ENCODE data around the gene EHMT2. TPM values are rescaled to one million over a fixed set of nuclear protein-coding genes. Genes with fewer than 3 reads are reported as not detected.

Gene EHMT2
- total and polyA plus RNA-seq, 2 of the 13 experiments (the other 11 are each of a cell fraction or from before 2014, with no cell fraction given) = 55.2 to 69.2 TPM

GRCh38 chr6:31878726-31879125 lies 18.8 kb downstream of the EHMT2 start, which contains the start of gene SLC44A4:
Gene SLC44A4, minus strand, starts transcription at chr6:31878997. Its CDS starts 17 bp downstream, at chr6:31878980.
- Histone ChIP-seq H3K9ac (ENCODE audit: insufficient read depth, low read depth, low read length) (peak within 1 kb of the TSS; percentile 65), H4K20me1 (ENCODE audit: insufficient read depth, low read length) (no peaks in the 10 kb centered on the region), H3K36me3 (replicated peaks in 1 of 2; ENCODE audit: control insufficient read depth in 1 of 2, insufficient read depth in 2 of 2, low read length in 2 of 2) (peaks cover 21 to 39% of the 10 kb centered on the region in 2 experiments), H3K4me1 (ENCODE audit: insufficient read depth, low read length) (peaks cover 41% of the 10 kb centered on the region), H3K79me2 (ENCODE audit: insufficient read depth, low read length) (no peaks in the 10 kb centered on the region), H3K9me3 (ENCODE audit: low read length) (no peaks in the 10 kb centered on the region), H3K27me3 (ENCODE audit: control insufficient read depth in 1 of 2, insufficient read depth in 2 of 2, low read length in 2 of 2) (no peaks in the 10 kb centered on the region), H2AFZ (ENCODE audit: low read length) (peak within 1 kb of the TSS; percentile 8), H3K27ac (ENCODE audit: extremely low read length, insufficient read depth, low read length) (no peak within 1 kb of the TSS), H3K4me3 (replicated peaks in 1 of 3; ENCODE audit: insufficient read depth in 1 of 3, low read depth in 2 of 3, low read length in 3 of 3) (peak within 1 kb of the TSS; percentile 42 to 72 (median 46)), H3K4me2 (ENCODE audit: low read depth, low read length) (peak within 1 kb of the TSS; percentile 92)
- no peak for FAIRE-seq
- DNase-seq (ENCODE audit: low spot score) = no peak
- intact Hi-C loops (cut with micrococcal nuclease; ENCODE audit: unreplicated experiment) (no loop called here), in situ Hi-C loops (cut with HindIII; ENCODE audit: extremely low pct_ligation_motif_present, low pct_unique_long_range_greater_than_20kb) (no loop called here)
- ChIA-PET POLR2A (interaction anchor here (1.1 to 7.2 kb wide), 2 partner anchors 11 to 14 kb away, joined by 3 to 103 read pairs; partner anchors contain the start of gene NEU1), CTCF (ENCODE audit: low intra/inter-chr PET ratio, low total read pairs) (no interaction called here)
- no TSS peak for BruUV-seq (replicated peaks)
- WGBS (ENCODE audit: low lambda C conversion rate) = 76% methylated on average over 18 of the region's 18 CpGs
- TF ChIP-seq ARNT2 (CRISPR knock-in tag; IDR thresholded peaks at IDR 0.05; ENCODE audit: low read depth) (no peak), ZNF660 (CRISPR knock-in tag; IDR thresholded peaks at IDR 0.05; ENCODE audit: borderline replicate concordance, low read depth) (no peak), NR3C1 (CRISPR knock-in tag; IDR thresholded peaks at IDR 0.05) (no peak), MYPOP (CRISPR knock-in tag; IDR thresholded peaks at IDR 0.05) (no peak), ZBED4 (CRISPR knock-in tag; IDR thresholded peaks at IDR 0.05; ENCODE audit: borderline replicate concordance) (no peak), ZNF7 (CRISPR knock-in tag; IDR thresholded peaks at IDR 0.05) (no peak), MXD1 (CRISPR knock-in tag; IDR thresholded peaks at IDR 0.05) (no peak), SNAI1 (CRISPR knock-in tag; IDR thresholded peaks at IDR 0.05; ENCODE audit: borderline replicate concordance) (no peak), HOXA7 (CRISPR knock-in tag; IDR thresholded peaks at IDR 0.05) (no peak)
- TF ChIP-seq, protein P1, sequence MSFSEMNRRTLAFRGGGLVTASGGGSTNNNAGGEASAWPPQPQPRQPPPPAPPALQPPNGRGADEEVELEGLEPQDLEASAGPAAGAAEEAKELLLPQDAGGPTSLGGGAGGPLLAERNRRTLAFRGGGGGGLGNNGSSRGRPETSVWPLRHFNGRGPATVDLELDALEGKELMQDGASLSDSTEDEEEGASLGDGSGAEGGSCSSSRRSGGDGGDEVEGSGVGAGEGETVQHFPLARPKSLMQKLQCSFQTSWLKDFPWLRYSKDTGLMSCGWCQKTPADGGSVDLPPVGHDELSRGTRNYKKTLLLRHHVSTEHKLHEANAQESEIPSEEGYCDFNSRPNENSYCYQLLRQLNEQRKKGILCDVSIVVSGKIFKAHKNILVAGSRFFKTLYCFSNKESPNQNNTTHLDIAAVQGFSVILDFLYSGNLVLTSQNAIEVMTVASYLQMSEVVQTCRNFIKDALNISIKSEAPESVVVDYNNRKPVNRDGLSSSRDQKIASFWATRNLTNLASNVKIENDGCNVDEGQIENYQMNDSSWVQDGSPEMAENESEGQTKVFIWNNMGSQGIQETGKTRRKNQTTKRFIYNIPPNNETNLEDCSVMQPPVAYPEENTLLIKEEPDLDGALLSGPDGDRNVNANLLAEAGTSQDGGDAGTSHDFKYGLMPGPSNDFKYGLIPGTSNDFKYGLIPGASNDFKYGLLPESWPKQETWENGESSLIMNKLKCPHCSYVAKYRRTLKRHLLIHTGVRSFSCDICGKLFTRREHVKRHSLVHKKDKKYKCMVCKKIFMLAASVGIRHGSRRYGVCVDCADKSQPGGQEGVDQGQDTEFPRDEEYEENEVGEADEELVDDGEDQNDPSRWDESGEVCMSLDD (CRISPR knock-in tag; IDR thresholded peaks at IDR 0.05; ENCODE audit: borderline replicate concordance) = no peak
- ATAC-seq = no peak

All from HepG2 (cell line).